HEK293 (cell line): Measurements from ENCODE around the gene HIGD2A.

Source experiments
- CTCF ChIA-PET: fragments of 350-600 bp; formaldehyde crosslinking; extraction: SDS; loops from one replicate; lab custom pipeline; 2021; ENCODE audit warnings: antibody characterized with exemption; lab: Yijun Ruan, JAX
- POLR2A ChIA-PET: fragments of 300-600 bp; formaldehyde crosslinking; extraction: SDS; loops from one replicate; lab custom pipeline; 2020; ENCODE audit warnings: antibody characterized with exemption, inconsistent platforms; lab: Yijun Ruan, JAX
- H3K27ac ChIP-seq: fragments of 200-500 bp; sonication (Bioruptor generic); 2 replicates; pipeline ENCODE4 v1.5.1; 2014; ENCODE audit warnings: low read depth, low read length, control low read depth, inconsistent platforms; ENCODE audit errors: extremely low read depth
- H3K36me3 ChIP-seq, 2 experiments: fragments of 200-500 bp in 1 of 2; sonication (Bioruptor generic) in 1 of 2; 1 replicate in 1 of 2; 2 replicates in 1 of 2; pipeline ENCODE4 v1.5.1; 2014 to 2017; ENCODE audit warnings: inconsistent platforms in 2 of 2, low read length in 2 of 2; ENCODE audit not compliant: control insufficient read depth in 2 of 2, insufficient read depth in 1 of 2
- H3K4me1 ChIP-seq: fragments of 200-500 bp; sonication (Bioruptor generic); 2 replicates; pipeline ENCODE4 v1.5.1; 2014; ENCODE audit warnings: mild to moderate bottlenecking, low read length, inconsistent platforms; ENCODE audit not compliant: control insufficient read depth, insufficient read depth
- H3K4me3 ChIP-seq: 2 replicates; pipeline ENCODE4 v1.5.1; 2011; ENCODE audit warnings: low read depth, mild to moderate bottlenecking, control low read depth, low read length, moderate library complexity
- H3K9me3 ChIP-seq: fragments of 200-500 bp; sonication (Bioruptor generic); 2 replicates; pipeline ENCODE4 v1.5.1; 2014; ENCODE audit warnings: low read depth, low read length, inconsistent platforms; ENCODE audit not compliant: control insufficient read depth, insufficient read depth
- GLIS2 ChIP-seq: fragments of 450-650 bp; formaldehyde crosslinking; IDR thresholded peaks from 2 replicates; pipeline ENCODE4 v1.5.1; 2016; ENCODE audit warnings: missing biosample characterization, missing genetic modification characterization
- ZBTB11 ChIP-seq: fragments of 450-650 bp; formaldehyde crosslinking; conservative IDR thresholded peaks from 2 replicates; pipeline ENCODE4 v1.5.1; 2016; ENCODE audit warnings: low read depth, missing biosample characterization, missing genetic modification characterization
- ZBTB17 ChIP-seq: fragments of 450-650 bp; formaldehyde crosslinking; IDR thresholded peaks from 2 replicates; pipeline ENCODE4 v1.5.1; 2016; ENCODE audit warnings: missing biosample characterization, missing genetic modification characterization
- ZBTB26 ChIP-seq: fragments of 450-650 bp; formaldehyde crosslinking; optimal IDR thresholded peaks from 2 replicates; pipeline ENCODE3; 2016; ENCODE audit warnings: missing biosample characterization, mild to moderate bottlenecking, missing genetic modification characterization
- ZNF138 ChIP-seq: fragments of 450-650 bp; formaldehyde crosslinking; IDR thresholded peaks from 2 replicates; pipeline ENCODE4 v1.5.1; 2016; ENCODE audit warnings: missing biosample characterization, missing genetic modification characterization, borderline replicate concordance
- ZNF335 ChIP-seq: fragments of 450-650 bp; formaldehyde crosslinking; conservative IDR thresholded peaks from 2 replicates; pipeline ENCODE4 v1.5.1; 2016; ENCODE audit warnings: missing biosample characterization, missing genetic modification characterization
- ZNF791 ChIP-seq: fragments of 450-650 bp; formaldehyde crosslinking; IDR thresholded peaks from 2 replicates; pipeline ENCODE4 v1.5.1; 2016; ENCODE audit warnings: missing biosample characterization, missing genetic modification characterization
- ZXDB ChIP-seq: fragments of 450-650 bp; formaldehyde crosslinking; IDR thresholded peaks from 2 replicates; pipeline ENCODE4 v1.5.1; 2016; ENCODE audit warnings: missing biosample characterization, missing genetic modification characterization
- TF ChIP-seq, protein P1 (sequence below): fragments of 450-650 bp; formaldehyde crosslinking; IDR thresholded peaks from 2 replicates; pipeline ENCODE4 v1.5.1; 2016; ENCODE audit warnings: missing biosample characterization, missing genetic modification characterization
- TF ChIP-seq, protein P2 (sequence below): fragments of 450-650 bp; formaldehyde crosslinking; IDR thresholded peaks from 2 replicates; pipeline ENCODE4 v1.5.1; 2016; ENCODE audit warnings: missing biosample characterization, missing genetic modification characterization, borderline replicate concordance
- TF ChIP-seq, protein P3 (sequence below): sonication (generic); formaldehyde crosslinking; IDR thresholded peaks from 2 replicates; pipeline ENCODE4 v1.8.1; 2022; ENCODE audit warnings: mild to moderate bottlenecking, moderate library complexity, missing genetic modification reagents
- TF ChIP-seq, protein P4 (sequence below): fragments of 450-650 bp; formaldehyde crosslinking; IDR thresholded peaks from 2 replicates; pipeline ENCODE4 v1.5.1; 2017; ENCODE audit warnings: missing biosample characterization, mild to moderate bottlenecking, missing genetic modification characterization, moderate library complexity

HIGD2A gene

GRCh38 chr5:176364765-176365350, 23.7 kb upstream of the HIGD2A start:
- ChIA-PET CTCF (no interaction called here), POLR2A (no interaction called here)
- H3K4me1 ChIP-seq, result no peaks in the 10 kb centered on the region
- no peaks in the 10 kb centered on the region for H3K9me3 ChIP-seq
- peak overlapping the region; percentile 60; the same call in 1 of the 2 replicates for H3K27ac ChIP-seq
- TF ChIP-seq ZXDB, result 0 out of 2 replicates have a peak, but pooled peaks have one; percentile 17
- peak; percentile 67 for TF ChIP-seq ZNF335 (tag by site-specific recombination)
- peak; percentile 37; the same call in 1 of the 2 replicates for TF ChIP-seq ZBTB17
- TF ChIP-seq ZNF791, result no peak
- TF ChIP-seq, protein P1, sequence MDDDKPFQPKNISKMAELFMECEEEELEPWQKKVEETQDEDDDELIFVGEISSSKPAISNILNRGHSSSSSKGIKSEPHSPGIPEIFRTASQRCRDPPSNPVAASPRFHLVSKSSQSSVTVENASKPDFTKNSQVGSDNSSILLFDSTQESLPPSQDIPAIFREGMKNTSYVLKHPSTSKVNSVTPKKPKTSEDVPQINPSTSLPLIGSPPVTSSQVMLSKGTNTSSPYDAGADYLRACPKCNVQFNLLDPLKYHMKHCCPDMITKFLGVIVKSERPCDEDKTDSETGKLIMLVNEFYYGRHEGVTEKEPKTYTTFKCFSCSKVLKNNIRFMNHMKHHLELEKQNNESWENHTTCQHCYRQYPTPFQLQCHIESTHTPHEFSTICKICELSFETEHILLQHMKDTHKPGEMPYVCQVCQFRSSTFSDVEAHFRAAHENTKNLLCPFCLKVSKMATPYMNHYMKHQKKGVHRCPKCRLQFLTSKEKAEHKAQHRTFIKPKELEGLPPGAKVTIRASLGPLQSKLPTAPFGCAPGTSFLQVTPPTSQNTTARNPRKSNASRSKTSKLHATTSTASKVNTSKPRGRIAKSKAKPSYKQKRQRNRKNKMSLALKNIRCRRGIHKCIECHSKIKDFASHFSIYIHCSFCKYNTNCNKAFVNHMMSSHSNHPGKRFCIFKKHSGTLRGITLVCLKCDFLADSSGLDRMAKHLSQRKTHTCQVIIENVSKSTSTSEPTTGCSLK (tag by site-specific recombination), result no peak
- peak overlapping the region; percentile 60 for H3K4me3 ChIP-seq
- peaks cover 4 to 30% of the 10 kb centered on the region in 2 experiments; a peak in 2 of 3 replicates for H3K36me3 ChIP-seq

DNA sequence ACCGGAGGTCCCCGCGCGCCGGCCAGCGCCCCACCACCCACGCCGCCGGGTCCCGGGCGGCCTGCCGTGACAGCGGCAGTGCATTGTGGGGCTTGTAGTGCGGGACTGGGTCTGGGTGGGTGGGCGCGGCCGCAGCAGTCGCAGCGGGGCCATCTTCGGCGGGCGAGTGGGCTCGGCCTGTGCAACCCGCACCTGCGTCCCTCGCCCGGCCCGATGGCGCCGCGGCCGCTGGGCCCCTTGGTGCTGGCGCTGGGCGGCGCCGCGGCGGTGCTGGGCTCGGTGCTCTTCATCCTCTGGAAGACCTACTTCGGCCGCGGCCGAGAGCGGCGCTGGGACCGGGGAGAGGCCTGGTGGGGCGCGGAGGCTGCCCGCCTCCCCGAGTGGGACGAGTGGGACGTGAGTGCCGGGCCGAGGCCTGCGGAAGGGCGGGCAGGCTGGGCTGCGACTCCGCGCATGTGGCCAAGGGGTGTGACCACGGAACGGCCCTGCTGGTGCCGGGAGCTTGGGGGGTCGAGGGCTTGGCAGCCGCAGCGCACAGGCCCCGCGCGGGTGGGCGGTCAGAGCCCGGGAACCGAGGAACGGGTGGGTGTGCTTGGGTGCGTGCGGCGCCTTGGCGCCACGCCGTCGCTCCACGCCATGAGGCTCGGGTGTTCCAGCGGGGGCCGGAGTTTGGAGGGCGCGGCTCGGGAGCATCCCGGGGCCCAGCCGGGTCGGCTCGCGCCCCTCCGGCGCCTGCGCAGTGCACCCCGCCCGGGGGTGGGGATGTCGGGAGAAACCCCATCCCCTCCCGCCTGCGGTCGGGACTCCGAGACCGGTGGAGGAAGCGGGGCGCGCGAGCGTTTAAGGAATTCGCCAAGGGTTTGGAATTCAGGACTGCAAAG, 23.0 kb upstream of the HIGD2A start, which contains the start of gene ARL10:
Gene ARL10 (plus strand): TSS at position 137 of the 881 bp plus-strand sequence. CDS start 77 bp downstream, at position 214.
- Histone ChIP-seq H3K9me3 (no peaks in the 10 kb centered on the region), H3K4me1 (no peaks in the 10 kb centered on the region), H3K36me3 (peaks cover 4 to 37% of the 10 kb centered on the region in 2 experiments; a peak in 2 of 3 replicates), H3K4me3 (peak within 1 kb of the TSS; percentile 60), H3K27ac (peak within 1 kb of the TSS; percentile 60; the same call in 1 of the 2 replicates)
- CTCF ChIA-PET, result no interaction called here
- POLR2A ChIA-PET, result no interaction called here
- no peak for TF ChIP-seq ZNF138 (tag by site-specific recombination)
- 0 out of 2 replicates have a peak, but pooled peaks have one; percentile 20 for TF ChIP-seq ZBTB11 (tag by site-specific recombination)
- TF ChIP-seq, protein P1 (tag by site-specific recombination), result no peak
- TF ChIP-seq, protein P2, sequence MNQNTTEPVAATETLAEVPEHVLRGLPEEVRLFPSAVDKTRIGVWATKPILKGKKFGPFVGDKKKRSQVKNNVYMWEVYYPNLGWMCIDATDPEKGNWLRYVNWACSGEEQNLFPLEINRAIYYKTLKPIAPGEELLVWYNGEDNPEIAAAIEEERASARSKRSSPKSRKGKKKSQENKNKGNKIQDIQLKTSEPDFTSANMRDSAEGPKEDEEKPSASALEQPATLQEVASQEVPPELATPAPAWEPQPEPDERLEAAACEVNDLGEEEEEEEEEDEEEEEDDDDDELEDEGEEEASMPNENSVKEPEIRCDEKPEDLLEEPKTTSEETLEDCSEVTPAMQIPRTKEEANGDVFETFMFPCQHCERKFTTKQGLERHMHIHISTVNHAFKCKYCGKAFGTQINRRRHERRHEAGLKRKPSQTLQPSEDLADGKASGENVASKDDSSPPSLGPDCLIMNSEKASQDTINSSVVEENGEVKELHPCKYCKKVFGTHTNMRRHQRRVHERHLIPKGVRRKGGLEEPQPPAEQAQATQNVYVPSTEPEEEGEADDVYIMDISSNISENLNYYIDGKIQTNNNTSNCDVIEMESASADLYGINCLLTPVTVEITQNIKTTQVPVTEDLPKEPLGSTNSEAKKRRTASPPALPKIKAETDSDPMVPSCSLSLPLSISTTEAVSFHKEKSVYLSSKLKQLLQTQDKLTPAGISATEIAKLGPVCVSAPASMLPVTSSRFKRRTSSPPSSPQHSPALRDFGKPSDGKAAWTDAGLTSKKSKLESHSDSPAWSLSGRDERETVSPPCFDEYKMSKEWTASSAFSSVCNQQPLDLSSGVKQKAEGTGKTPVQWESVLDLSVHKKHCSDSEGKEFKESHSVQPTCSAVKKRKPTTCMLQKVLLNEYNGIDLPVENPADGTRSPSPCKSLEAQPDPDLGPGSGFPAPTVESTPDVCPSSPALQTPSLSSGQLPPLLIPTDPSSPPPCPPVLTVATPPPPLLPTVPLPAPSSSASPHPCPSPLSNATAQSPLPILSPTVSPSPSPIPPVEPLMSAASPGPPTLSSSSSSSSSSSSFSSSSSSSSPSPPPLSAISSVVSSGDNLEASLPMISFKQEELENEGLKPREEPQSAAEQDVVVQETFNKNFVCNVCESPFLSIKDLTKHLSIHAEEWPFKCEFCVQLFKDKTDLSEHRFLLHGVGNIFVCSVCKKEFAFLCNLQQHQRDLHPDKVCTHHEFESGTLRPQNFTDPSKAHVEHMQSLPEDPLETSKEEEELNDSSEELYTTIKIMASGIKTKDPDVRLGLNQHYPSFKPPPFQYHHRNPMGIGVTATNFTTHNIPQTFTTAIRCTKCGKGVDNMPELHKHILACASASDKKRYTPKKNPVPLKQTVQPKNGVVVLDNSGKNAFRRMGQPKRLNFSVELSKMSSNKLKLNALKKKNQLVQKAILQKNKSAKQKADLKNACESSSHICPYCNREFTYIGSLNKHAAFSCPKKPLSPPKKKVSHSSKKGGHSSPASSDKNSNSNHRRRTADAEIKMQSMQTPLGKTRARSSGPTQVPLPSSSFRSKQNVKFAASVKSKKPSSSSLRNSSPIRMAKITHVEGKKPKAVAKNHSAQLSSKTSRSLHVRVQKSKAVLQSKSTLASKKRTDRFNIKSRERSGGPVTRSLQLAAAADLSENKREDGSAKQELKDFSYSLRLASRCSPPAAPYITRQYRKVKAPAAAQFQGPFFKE, result no peak
- TF ChIP-seq ZBTB26 (tag by site-specific recombination), result peak; percentile 65
- TF ChIP-seq, protein P3, sequence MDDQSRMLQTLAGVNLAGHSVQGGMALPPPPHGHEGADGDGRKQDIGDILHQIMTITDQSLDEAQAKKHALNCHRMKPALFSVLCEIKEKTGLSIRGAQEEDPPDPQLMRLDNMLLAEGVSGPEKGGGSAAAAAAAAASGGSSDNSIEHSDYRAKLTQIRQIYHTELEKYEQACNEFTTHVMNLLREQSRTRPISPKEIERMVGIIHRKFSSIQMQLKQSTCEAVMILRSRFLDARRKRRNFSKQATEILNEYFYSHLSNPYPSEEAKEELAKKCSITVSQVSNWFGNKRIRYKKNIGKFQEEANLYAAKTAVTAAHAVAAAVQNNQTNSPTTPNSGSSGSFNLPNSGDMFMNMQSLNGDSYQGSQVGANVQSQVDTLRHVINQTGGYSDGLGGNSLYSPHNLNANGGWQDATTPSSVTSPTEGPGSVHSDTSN (CRISPR knock-in tag), result peak; percentile 59; the same call in 1 of the 2 replicates
- TF ChIP-seq, protein P4, sequence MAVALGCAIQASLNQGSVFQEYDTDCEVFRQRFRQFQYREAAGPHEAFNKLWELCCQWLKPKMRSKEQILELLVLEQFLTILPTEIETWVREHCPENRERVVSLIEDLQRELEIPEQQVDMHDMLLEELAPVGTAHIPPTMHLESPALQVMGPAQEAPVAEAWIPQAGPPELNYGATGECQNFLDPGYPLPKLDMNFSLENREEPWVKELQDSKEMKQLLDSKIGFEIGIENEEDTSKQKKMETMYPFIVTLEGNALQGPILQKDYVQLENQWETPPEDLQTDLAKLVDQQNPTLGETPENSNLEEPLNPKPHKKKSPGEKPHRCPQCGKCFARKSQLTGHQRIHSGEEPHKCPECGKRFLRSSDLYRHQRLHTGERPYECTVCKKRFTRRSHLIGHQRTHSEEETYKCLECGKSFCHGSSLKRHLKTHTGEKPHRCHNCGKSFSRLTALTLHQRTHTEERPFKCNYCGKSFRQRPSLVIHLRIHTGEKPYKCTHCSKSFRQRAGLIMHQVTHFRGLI (tag by site-specific recombination), result peak; percentile 93
- peak; percentile 56; the same call in 1 of the 2 replicates for TF ChIP-seq GLIS2 (tag by site-specific recombination)
